GM12878 (cell line): ENCODE data around the gene GBX1.

Experiments
- BCLAF1 ChIP-seq: fragments of 450-650 bp; IDR thresholded peaks from 2 replicates; pipeline ENCODE4 v1.6.1; 2017; ENCODE audit warnings: antibody characterized with exemption, mild to moderate bottlenecking, moderate library complexity
- CTCF ChIP-seq, 3 experiments: IDR thresholded peaks in 2 of 3; conservative IDR thresholded peaks in 1 of 3; 2 replicates each; pipeline ENCODE4 v1.5.1; 2011; ENCODE audit warnings: low read depth in 3 of 3, low read length in 3 of 3, mild to moderate bottlenecking in 3 of 3, control low read depth in 2 of 3, moderate library complexity in 2 of 3, inconsistent platforms in 1 of 3, mixed read lengths in 1 of 3; ENCODE audit not compliant: control insufficient read depth in 2 of 3, insufficient read depth in 1 of 3; ENCODE audit errors: extremely low read depth in 1 of 3
- EGR1 ChIP-seq, 2 experiments: IDR thresholded peaks; 1 replicate in 1 of 2; 2 replicates in 1 of 2; pipeline ENCODE4 v1.6.1; 2011 to 2012; ENCODE audit warnings: low read depth in 2 of 2, low read length in 2 of 2, borderline replicate concordance in 1 of 2, mild to moderate bottlenecking in 1 of 2, moderate library complexity in 1 of 2
- EZH2 ChIP-seq: IDR thresholded peaks from 2 replicates; pipeline ENCODE4 v1.6.1; 2012; ENCODE audit warnings: low read depth, mild to moderate bottlenecking, control low read depth, inconsistent platforms, low read length, borderline replicate concordance; ENCODE audit not compliant: control insufficient read depth
- GABPA ChIP-seq: IDR thresholded peaks from 2 replicates; pipeline ENCODE4 v1.6.1; 2014; ENCODE audit warnings: antibody characterized with exemption, low read depth, mild to moderate bottlenecking, inconsistent platforms
- POLR2A ChIP-seq: IDR thresholded peaks from 2 replicates; pipeline ENCODE4 v1.6.1; 2011; ENCODE audit warnings: low read depth, mild to moderate bottlenecking, low read length
- RBBP5 ChIP-seq: fragments of 200-600 bp; sonication (generic); conservative IDR thresholded peaks from 2 replicates; pipeline ENCODE4 v1.6.1; 2016

GRCh38 chr7:151212626-151213025 is 45.1 kb upstream of the GBX1 start:
- TF ChIP-seq EGR1 (IDR thresholded peaks at IDR 0.05; ENCODE audit: borderline replicate concordance in 1 of 2, low read depth in 2 of 2, low read length in 2 of 2) (no peak), BCLAF1 (no peak), CTCF (IDR thresholded peaks at IDR 0.05 in 2 of 3, conservative IDR thresholded peaks at IDR 0.05 in 1 of 3; ENCODE audit: control insufficient read depth in 2 of 3, extremely low read depth in 1 of 3, insufficient read depth in 1 of 3, low read depth in 3 of 3, low read length in 3 of 3) (no peak), EZH2 (no peak), POLR2A (no peak), GABPA (no peak), RBBP5 (no peak)
